Measurements from ENCODE around the gene OR52R1.
"Not testable (repeated sequence)": the region's sequence is repeated elsewhere in the genome, so short reads cannot be mapped to it uniquely, and the experiment has no call there.

Gene OR52R1

GRCh38 chr11:4804280-4804679, at the start of gene OR52R1:
TSS of gene OR52R1 (minus strand) at chr11:4804380. CDS start at chr11:4804380, 0 bp downstream.
- no peak for DNase-seq

GRCh38 chr11:4851033-4851432, 46.9 kb upstream of the OR52R1 start:
- DNase-seq = no peak

- no peak for DNase-seq
Measured at GRCh38 chr11:4848908-4849532, 44.8 kb upstream of the OR52R1 start, which contains the start of gene OR51S1. TSS of gene OR51S1 (minus strand) at chr11:4849208. CDS start at chr11:4849208, 0 bp downstream.

GRCh38 chr11:4839851-4840549, 35.8 kb upstream of the OR52R1 start:
- DNase-seq = no peak

GRCh38 chr11:4830909-4831308, 26.7 kb upstream of the OR52R1 start:
- DNase-seq = no peak

GRCh38 chr11:4830346-4830745, 26.2 kb upstream of the OR52R1 start:
- no peak for DNase-seq

GRCh38 chr11:4826425-4826824, 22.2 kb upstream of the OR52R1 start:
- DNase-seq = no peak

GRCh38 chr11:4825132-4825531, 21.0 kb upstream of the OR52R1 start:
- no peak for DNase-seq

GRCh38 chr11:4821021-4821420, 16.8 kb upstream of the OR52R1 start, which contains the start of gene OR51F2:
TSS of gene OR51F2 (plus strand) at chr11:4821321. CDS start at chr11:4821422, 101 bp downstream.
- no peak for DNase-seq

GRCh38 chr11:4809246-4809645, 5.1 kb upstream of the OR52R1 start:
- no peak for DNase-seq

GRCh38 chr11:4808476-4808875, 4.3 kb upstream of the OR52R1 start:
- no peak for DNase-seq

GRCh38 chr11:4801316-4801715, 2.9 kb downstream of the OR52R1 start:
- not testable (repeated sequence) for DNase-seq

GRCh38 chr11:4798427-4799183, 5.6 kb downstream of the OR52R1 start:
- no peak for DNase-seq

GRCh38 chr11:4797206-4797605, 7.0 kb downstream of the OR52R1 start:
- no peak for DNase-seq

- no peak for DNase-seq
Measured at GRCh38 chr11:4782454-4782853, 21.7 kb downstream of the OR52R1 start.

GRCh38 chr11:4769838-4770237, 34.3 kb downstream of the OR52R1 start, which contains the start of gene OR51F1:
TSS of gene OR51F1 (minus strand) at chr11:4769938. CDS start at chr11:4769938, 0 bp downstream.
- no peak for DNase-seq

GRCh38 chr11:4768094-4768493, 36.1 kb downstream of the OR52R1 start:
- no peak for DNase-seq

GRCh38 chr11:4766420-4767043, 37.6 kb downstream of the OR52R1 start:
- DNase-seq = no peak

- no peak for DNase-seq
Measured at GRCh38 chr11:4763096-4763495, 41.1 kb downstream of the OR52R1 start.

Data from hematopoietic multipotent progenitor cell treated with erythropoietin and hydrocortisone succinate and interleukin-3 and kit ligand, for 8 days (in vitro differentiated cells).